Parathyroid adenoma (tissue), 2 donors: ENCODE data around the gene GPX5.

Source experiments
- H2AFZ ChIP-seq: fragments of 300-600 bp; sonication (generic); one replicate; pipeline ENCODE4 v1.7.0; 2017; ENCODE audit warnings: antibody characterized with exemption, mild to moderate bottlenecking
- H3K27ac ChIP-seq: fragments of 300-600 bp; sonication (generic); one replicate; pipeline ENCODE4 v1.7.0; 2017
- H3K27me3 ChIP-seq: fragments of 300-600 bp; sonication (generic); one replicate; pipeline ENCODE4 v1.7.0; 2017; ENCODE audit warnings: low read length; ENCODE audit not compliant: control insufficient read depth, insufficient read depth
- H3K36me3 ChIP-seq: fragments of 300-600 bp; sonication (generic); one replicate; pipeline ENCODE4 v1.7.0; 2017; ENCODE audit warnings: low read length; ENCODE audit not compliant: control insufficient read depth, insufficient read depth
- H3K4me1 ChIP-seq: fragments of 300-600 bp; sonication (generic); one replicate; pipeline ENCODE4 v1.7.0; 2017; ENCODE audit warnings: control low read depth
- H3K4me2 ChIP-seq: fragments of 300-600 bp; sonication (generic); one replicate; pipeline ENCODE4 v1.7.0; 2017; ENCODE audit warnings: low read length
- H3K4me3 ChIP-seq: fragments of 300-600 bp; sonication (generic); one replicate; pipeline ENCODE4 v1.7.0; 2017; ENCODE audit warnings: low read depth, low read length
- H3K79me2 ChIP-seq: fragments of 300-600 bp; sonication (generic); one replicate; pipeline ENCODE4 v1.7.0; 2017; ENCODE audit warnings: control low read depth
- H3K9ac ChIP-seq: fragments of 300-600 bp; sonication (generic); one replicate; pipeline ENCODE4 v1.7.0; 2017; ENCODE audit warnings: mild to moderate bottlenecking
- H3K9me3 ChIP-seq: fragments of 300-600 bp; sonication (generic); one replicate; pipeline ENCODE4 v1.7.0; 2017; ENCODE audit warnings: low read length; ENCODE audit not compliant: control insufficient read depth
- TF ChIP-seq, protein P1 (sequence below): fragments of 300-600 bp; sonication (generic); IDR thresholded peaks from one replicate; pipeline ENCODE4 v1.7.0; 2017; ENCODE audit warnings: antibody characterized with exemption, mild to moderate bottlenecking
- donor health status: primary hyperparathyroidism.

The GPX5 gene

DNA sequence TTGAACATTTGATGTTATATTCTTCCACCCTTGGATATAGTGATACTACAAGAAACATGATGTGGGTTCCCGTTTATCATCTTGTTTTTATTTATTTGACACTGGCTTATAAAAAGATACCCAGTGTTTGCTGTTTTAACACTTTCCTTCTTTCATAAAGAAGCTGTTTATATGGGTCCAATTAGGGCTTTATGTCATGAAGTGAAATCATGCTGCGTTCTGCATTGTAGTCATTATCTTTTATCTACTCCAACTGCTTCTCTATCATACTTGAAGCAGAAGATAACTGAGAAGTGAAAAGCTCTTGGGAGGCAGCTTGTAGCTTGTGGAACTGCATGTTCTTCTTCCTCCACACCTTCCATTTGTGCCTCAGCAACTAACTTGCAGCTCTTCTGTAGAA, 57.8 kb downstream of the GPX5 start:
- Histone ChIP-seq H3K9me3 (no peaks in the 10 kb centered on the region), H3K4me2 (no peak overlapping the region), H3K9ac (no peak overlapping the region), H3K27ac (no peak overlapping the region), H3K36me3 (no peaks in the 10 kb centered on the region), H3K4me3 (no peak overlapping the region), H3K27me3 (no peaks in the 10 kb centered on the region), H3K4me1 (peaks cover 10% of the 10 kb centered on the region), H2AFZ (no peak overlapping the region), H3K79me2 (peaks cover 3% of the 10 kb centered on the region)
- TF ChIP-seq, protein P1, sequence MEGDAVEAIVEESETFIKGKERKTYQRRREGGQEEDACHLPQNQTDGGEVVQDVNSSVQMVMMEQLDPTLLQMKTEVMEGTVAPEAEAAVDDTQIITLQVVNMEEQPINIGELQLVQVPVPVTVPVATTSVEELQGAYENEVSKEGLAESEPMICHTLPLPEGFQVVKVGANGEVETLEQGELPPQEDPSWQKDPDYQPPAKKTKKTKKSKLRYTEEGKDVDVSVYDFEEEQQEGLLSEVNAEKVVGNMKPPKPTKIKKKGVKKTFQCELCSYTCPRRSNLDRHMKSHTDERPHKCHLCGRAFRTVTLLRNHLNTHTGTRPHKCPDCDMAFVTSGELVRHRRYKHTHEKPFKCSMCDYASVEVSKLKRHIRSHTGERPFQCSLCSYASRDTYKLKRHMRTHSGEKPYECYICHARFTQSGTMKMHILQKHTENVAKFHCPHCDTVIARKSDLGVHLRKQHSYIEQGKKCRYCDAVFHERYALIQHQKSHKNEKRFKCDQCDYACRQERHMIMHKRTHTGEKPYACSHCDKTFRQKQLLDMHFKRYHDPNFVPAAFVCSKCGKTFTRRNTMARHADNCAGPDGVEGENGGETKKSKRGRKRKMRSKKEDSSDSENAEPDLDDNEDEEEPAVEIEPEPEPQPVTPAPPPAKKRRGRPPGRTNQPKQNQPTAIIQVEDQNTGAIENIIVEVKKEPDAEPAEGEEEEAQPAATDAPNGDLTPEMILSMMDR: no peak
